ENCODE data around the gene GGTA1. TPM values are rescaled to one million over a fixed set of nuclear protein-coding genes. Genes with fewer than 3 reads are reported as not detected.

The GGTA1 gene
- total RNA-seq, 1 experiment from 2014 or later: not detected

DNA sequence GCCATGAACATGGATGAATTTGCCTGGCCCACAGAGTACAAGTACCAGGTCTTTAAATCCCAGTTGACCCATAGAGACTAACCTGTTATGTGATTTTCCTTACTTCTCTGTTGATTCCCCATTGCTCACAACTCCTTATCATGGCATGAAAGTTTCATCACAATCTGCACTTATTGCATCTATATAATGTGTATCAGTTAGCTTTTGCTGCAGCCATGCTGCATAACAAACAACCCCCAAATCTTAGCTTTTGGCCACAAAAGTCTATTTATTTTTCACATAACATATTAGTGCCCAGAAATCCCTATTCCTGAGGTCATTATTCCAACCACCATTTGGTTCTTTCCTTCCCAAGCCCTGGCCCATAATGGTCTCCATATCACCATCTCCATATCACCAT is 3.7 kb downstream of the GGTA1 start:
- H3K9me2 ChIP-seq (ENCODE audit: insufficient read depth): no peaks in the 10 kb centered on the region
- peaks cover 7 to 26% of the 10 kb centered on the region in 2 experiments; a peak in 3 of 4 replicates for H3K4me1 ChIP-seq (ENCODE audit: control insufficient read depth in 1 of 2, insufficient read depth in 2 of 2, low read length in 2 of 2)
- ChIA-PET RAD21 (ENCODE audit: low non-redundant PET in 1 of 2, low total read pairs in 2 of 2, uncharacterized antibody in 2 of 2, unreplicated experiment in 2 of 2) (no interaction called here), CTCF (no interaction called here), POLR2A (no interaction called here)
- DNase-seq (ENCODE audit: low read depth, low spot score) (no peak), ATAC-seq (no peak)
- H3K79me2 ChIP-seq (ENCODE audit: insufficient read depth, low read length): no peaks in the 10 kb centered on the region
- no peak overlapping the region for H3K27ac ChIP-seq (ENCODE audit: low read depth, low read length)
- H3K4me3 ChIP-seq (replicated peaks in 1 of 2; ENCODE audit: low read depth in 1 of 2, low read length in 2 of 2): no peak overlapping the region
- H3K4me2 ChIP-seq (ENCODE audit: low read length): no peak overlapping the region
- H4K20me1 ChIP-seq (ENCODE audit: insufficient read depth): no peaks in the 10 kb centered on the region
- intact Hi-C loops (cut with micrococcal nuclease): no loop called here
- BruUV-seq (replicated peaks): no TSS peak
- TF ChIP-seq POLR2AphosphoS5 (IDR thresholded peaks at IDR 0.05; ENCODE audit: low read depth, low read length) (no peak), JUND (IDR thresholded peaks at IDR 0.05) (no peak), ZNF274 (IDR thresholded peaks at IDR 0.05; ENCODE audit: low read depth, low read length) (no peak), SP1 (IDR thresholded peaks at IDR 0.05; ENCODE audit: low read depth) (no peak), CBX3 (IDR thresholded peaks at IDR 0.05; ENCODE audit: low read depth) (no peak), EZH2 (IDR thresholded peaks at IDR 0.05) (no peak), EGR1 (IDR thresholded peaks at IDR 0.05; ENCODE audit: low read depth) (no peak), FOSL1 (IDR thresholded peaks at IDR 0.05; ENCODE audit: low read depth) (no peak), POLR2A (IDR thresholded peaks at IDR 0.05; ENCODE audit: borderline replicate concordance, extremely low read depth, insufficient read depth, insufficient read length) (no peak), SRF (IDR thresholded peaks at IDR 0.05; ENCODE audit: low read depth) (no peak), EZH2phosphoT487 (IDR thresholded peaks at IDR 0.05; ENCODE audit: borderline replicate concordance) (no peak), ZFX (IDR thresholded peaks at IDR 0.05) (no peak), RAD21 (IDR thresholded peaks at IDR 0.05; ENCODE audit: low read depth) (no peak), SIN3A (IDR thresholded peaks at IDR 0.05; ENCODE audit: low read depth) (no peak), TCF7L2 (IDR thresholded peaks at IDR 0.05; ENCODE audit: borderline replicate concordance, extremely low read depth, insufficient read depth, insufficient read length) (no peak)
- TF ChIP-seq, protein P1, sequence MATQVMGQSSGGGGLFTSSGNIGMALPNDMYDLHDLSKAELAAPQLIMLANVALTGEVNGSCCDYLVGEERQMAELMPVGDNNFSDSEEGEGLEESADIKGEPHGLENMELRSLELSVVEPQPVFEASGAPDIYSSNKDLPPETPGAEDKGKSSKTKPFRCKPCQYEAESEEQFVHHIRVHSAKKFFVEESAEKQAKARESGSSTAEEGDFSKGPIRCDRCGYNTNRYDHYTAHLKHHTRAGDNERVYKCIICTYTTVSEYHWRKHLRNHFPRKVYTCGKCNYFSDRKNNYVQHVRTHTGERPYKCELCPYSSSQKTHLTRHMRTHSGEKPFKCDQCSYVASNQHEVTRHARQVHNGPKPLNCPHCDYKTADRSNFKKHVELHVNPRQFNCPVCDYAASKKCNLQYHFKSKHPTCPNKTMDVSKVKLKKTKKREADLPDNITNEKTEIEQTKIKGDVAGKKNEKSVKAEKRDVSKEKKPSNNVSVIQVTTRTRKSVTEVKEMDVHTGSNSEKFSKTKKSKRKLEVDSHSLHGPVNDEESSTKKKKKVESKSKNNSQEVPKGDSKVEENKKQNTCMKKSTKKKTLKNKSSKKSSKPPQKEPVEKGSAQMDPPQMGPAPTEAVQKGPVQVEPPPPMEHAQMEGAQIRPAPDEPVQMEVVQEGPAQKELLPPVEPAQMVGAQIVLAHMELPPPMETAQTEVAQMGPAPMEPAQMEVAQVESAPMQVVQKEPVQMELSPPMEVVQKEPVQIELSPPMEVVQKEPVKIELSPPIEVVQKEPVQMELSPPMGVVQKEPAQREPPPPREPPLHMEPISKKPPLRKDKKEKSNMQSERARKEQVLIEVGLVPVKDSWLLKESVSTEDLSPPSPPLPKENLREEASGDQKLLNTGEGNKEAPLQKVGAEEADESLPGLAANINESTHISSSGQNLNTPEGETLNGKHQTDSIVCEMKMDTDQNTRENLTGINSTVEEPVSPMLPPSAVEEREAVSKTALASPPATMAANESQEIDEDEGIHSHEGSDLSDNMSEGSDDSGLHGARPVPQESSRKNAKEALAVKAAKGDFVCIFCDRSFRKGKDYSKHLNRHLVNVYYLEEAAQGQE (IDR thresholded peaks at IDR 0.05; ENCODE audit: low read depth): no peak
- TF ChIP-seq, protein P2, sequence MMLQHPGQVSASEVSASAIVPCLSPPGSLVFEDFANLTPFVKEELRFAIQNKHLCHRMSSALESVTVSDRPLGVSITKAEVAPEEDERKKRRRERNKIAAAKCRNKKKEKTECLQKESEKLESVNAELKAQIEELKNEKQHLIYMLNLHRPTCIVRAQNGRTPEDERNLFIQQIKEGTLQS (IDR thresholded peaks at IDR 0.05): no peak
- TF ChIP-seq, protein P3, sequence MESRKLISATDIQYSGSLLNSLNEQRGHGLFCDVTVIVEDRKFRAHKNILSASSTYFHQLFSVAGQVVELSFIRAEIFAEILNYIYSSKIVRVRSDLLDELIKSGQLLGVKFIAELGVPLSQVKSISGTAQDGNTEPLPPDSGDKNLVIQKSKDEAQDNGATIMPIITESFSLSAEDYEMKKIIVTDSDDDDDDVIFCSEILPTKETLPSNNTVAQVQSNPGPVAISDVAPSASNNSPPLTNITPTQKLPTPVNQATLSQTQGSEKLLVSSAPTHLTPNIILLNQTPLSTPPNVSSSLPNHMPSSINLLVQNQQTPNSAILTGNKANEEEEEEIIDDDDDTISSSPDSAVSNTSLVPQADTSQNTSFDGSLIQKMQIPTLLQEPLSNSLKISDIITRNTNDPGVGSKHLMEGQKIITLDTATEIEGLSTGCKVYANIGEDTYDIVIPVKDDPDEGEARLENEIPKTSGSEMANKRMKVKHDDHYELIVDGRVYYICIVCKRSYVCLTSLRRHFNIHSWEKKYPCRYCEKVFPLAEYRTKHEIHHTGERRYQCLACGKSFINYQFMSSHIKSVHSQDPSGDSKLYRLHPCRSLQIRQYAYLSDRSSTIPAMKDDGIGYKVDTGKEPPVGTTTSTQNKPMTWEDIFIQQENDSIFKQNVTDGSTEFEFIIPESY (IDR thresholded peaks at IDR 0.05; ENCODE audit: extremely low read depth, insufficient replicate concordance, low read length): no peak
- TF ChIP-seq, protein P4, sequence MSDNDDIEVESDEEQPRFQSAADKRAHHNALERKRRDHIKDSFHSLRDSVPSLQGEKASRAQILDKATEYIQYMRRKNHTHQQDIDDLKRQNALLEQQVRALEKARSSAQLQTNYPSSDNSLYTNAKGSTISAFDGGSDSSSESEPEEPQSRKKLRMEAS (IDR thresholded peaks at IDR 0.05): no peak
- TF ChIP-seq, protein P5, sequence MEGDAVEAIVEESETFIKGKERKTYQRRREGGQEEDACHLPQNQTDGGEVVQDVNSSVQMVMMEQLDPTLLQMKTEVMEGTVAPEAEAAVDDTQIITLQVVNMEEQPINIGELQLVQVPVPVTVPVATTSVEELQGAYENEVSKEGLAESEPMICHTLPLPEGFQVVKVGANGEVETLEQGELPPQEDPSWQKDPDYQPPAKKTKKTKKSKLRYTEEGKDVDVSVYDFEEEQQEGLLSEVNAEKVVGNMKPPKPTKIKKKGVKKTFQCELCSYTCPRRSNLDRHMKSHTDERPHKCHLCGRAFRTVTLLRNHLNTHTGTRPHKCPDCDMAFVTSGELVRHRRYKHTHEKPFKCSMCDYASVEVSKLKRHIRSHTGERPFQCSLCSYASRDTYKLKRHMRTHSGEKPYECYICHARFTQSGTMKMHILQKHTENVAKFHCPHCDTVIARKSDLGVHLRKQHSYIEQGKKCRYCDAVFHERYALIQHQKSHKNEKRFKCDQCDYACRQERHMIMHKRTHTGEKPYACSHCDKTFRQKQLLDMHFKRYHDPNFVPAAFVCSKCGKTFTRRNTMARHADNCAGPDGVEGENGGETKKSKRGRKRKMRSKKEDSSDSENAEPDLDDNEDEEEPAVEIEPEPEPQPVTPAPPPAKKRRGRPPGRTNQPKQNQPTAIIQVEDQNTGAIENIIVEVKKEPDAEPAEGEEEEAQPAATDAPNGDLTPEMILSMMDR (IDR thresholded peaks at IDR 0.05 in 2 of 3, conservative IDR thresholded peaks at IDR 0.05 in 1 of 3; ENCODE audit: borderline replicate concordance in 1 of 3, insufficient read depth in 1 of 3, low read depth in 2 of 3, low read length in 2 of 3): no peak
- H3K36me3 ChIP-seq (ENCODE audit: control insufficient read depth in 1 of 2, insufficient read depth in 2 of 2, low read length in 2 of 2): no peaks in the 10 kb centered on the region
- peaks cover 0 to 6% of the 10 kb centered on the region in 2 experiments; a peak in 1 of 4 replicates for H3K9me3 ChIP-seq (ENCODE audit: control insufficient read depth in 1 of 2, insufficient read depth in 1 of 2, low read depth in 1 of 2, low read length in 2 of 2)
- no peak overlapping the region for H2AFZ ChIP-seq (ENCODE audit: low read depth, low read length, poor library complexity, severe bottlenecking)
- H3K27me3 ChIP-seq (ENCODE audit: insufficient read depth, low read length): no peaks in the 10 kb centered on the region; the same call in 1 of the 2 replicates
- no peak overlapping the region for H3K9ac ChIP-seq (ENCODE audit: low read length)

All from HCT116 (cell line).